A673 (cell line): ENCODE measurements around the gene ABTB1. TPM values are rescaled to one million over a fixed set of nuclear protein-coding genes. Genes with fewer than 3 reads are reported as not detected.

Experiments
- BruUV-seq: library from RNA; stranded (reverse); fragments of 400-500 nt; replicated peaks from 2 replicates; lab custom pipeline; 2021; lab: Mats Ljungman, UMichigan
- CTCF ChIA-PET: fragments of 300-600 bp; sonication (Branson Sonifier 250); formaldehyde crosslinking; loops from one replicate; lab custom pipeline; 2022; ENCODE audit warnings: antibody characterized with exemption; lab: Charles Lee
- POLR2A ChIA-PET: fragments of 300-600 bp; sonication (Branson Sonifier 250); formaldehyde crosslinking; loops from one replicate; lab custom pipeline; 2022; ENCODE audit warnings: antibody characterized with exemption; ENCODE audit not compliant: low non-redundant PET; lab: Charles Lee
- DNase-seq: peaks from one replicate; pipeline ENCODE4 v3.0.0-alpha.2; 2015; ENCODE audit warnings: low spot score
- H3K27ac ChIP-seq: fragments of 200-600 bp; sonication (generic); 2 replicates; pipeline ENCODE4 v1.5.1; 2016; ENCODE audit warnings: mixed run types, low read depth, mild to moderate bottlenecking, mixed read lengths, antibody characterized with exemption, low read length; ENCODE audit not compliant: poor library complexity, severe bottlenecking
- H3K27me3 ChIP-seq: fragments of 200-600 bp; sonication (generic); replicated peaks from 2 replicates; pipeline ENCODE4 v1.6.1; 2017; ENCODE audit warnings: mixed run types, low read depth, mild to moderate bottlenecking, mixed read lengths, antibody characterized with exemption, low read length; ENCODE audit not compliant: insufficient read depth, poor library complexity
- H3K36me3 ChIP-seq: fragments of 200-600 bp; sonication (generic); 2 replicates; pipeline ENCODE4 v1.6.1; 2016; ENCODE audit warnings: mixed run types, mild to moderate bottlenecking, mixed read lengths, antibody characterized with exemption, low read length; ENCODE audit not compliant: insufficient read depth, poor library complexity, severe bottlenecking
- H3K4me1 ChIP-seq: fragments of 200-600 bp; sonication (generic); 2 replicates; pipeline ENCODE4 v1.6.1; 2017; ENCODE audit warnings: mixed run types, mild to moderate bottlenecking, mixed read lengths, antibody characterized with exemption, low read length; ENCODE audit not compliant: insufficient read depth, poor library complexity, severe bottlenecking
- H3K4me3 ChIP-seq: fragments of 200-600 bp; sonication (generic); 2 replicates; pipeline ENCODE4 v1.5.1; 2016; ENCODE audit warnings: low read depth, mixed run types, mild to moderate bottlenecking, mixed read lengths, low read length; ENCODE audit not compliant: poor library complexity, severe bottlenecking
- H3K9me3 ChIP-seq: fragments of 200-600 bp; sonication (generic); 2 replicates; pipeline ENCODE4 v1.6.1; 2016; ENCODE audit warnings: mixed run types, low read depth, mild to moderate bottlenecking, mixed read lengths, antibody characterized with exemption, low read length; ENCODE audit not compliant: poor library complexity, severe bottlenecking
- EZH2 ChIP-seq: fragments of 200-600 bp; sonication (generic); IDR thresholded peaks from 2 replicates; pipeline ENCODE4 v1.6.1; 2017; ENCODE audit warnings: borderline replicate concordance, low read depth, mild to moderate bottlenecking, mixed read lengths, antibody characterized with exemption, low read length; ENCODE audit not compliant: poor library complexity, severe bottlenecking
- intact Hi-C: fragments of 100-400 bp; cut with micrococcal nuclease; formaldehyde crosslinking; loops from one replicate; pipeline ENCODE4 v1.10.0; 2022; ENCODE audit not compliant: unreplicated experiment
- total RNA-seq: library from RNA; stranded (reverse); gene quantifications from 2 replicates; pipeline ENCODE4 v1.2.3, GENCODE V29; 2021
- TF ChIP-seq, protein P1 (sequence below): fragments of 300-800, 200-600 bp; sonication (generic); conservative IDR thresholded peaks from 2 replicates; pipeline ENCODE4 v1.5.1; 2017; ENCODE audit warnings: low read depth, mild to moderate bottlenecking, antibody characterized with exemption, low read length, moderate library complexity, mixed read lengths

The ABTB1 gene
- total RNA-seq, 1 experiment from 2014 or later: 2.6 TPM

DNA sequence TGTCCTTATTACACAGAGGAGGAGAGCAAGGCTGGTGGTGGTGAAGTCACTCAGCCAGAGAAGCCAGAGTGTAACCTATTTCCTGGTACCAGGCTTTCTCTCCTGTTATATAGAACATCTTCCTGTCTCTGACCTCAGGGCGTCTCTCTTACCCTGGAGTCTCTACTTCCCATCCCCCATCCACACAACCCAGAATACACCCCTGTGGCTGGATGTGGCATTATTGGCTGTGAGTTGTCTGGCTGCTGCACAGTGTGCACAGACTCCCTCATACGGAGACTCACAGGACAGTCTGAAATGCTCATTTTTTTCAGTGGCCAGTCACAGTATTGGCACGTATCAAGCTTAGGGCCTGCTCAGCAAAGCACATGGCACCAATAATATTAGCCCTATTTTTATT, 35.2 kb upstream of the ABTB1 start:
- no peaks in the 10 kb centered on the region for H3K9me3 ChIP-seq
- TF ChIP-seq, protein P1, sequence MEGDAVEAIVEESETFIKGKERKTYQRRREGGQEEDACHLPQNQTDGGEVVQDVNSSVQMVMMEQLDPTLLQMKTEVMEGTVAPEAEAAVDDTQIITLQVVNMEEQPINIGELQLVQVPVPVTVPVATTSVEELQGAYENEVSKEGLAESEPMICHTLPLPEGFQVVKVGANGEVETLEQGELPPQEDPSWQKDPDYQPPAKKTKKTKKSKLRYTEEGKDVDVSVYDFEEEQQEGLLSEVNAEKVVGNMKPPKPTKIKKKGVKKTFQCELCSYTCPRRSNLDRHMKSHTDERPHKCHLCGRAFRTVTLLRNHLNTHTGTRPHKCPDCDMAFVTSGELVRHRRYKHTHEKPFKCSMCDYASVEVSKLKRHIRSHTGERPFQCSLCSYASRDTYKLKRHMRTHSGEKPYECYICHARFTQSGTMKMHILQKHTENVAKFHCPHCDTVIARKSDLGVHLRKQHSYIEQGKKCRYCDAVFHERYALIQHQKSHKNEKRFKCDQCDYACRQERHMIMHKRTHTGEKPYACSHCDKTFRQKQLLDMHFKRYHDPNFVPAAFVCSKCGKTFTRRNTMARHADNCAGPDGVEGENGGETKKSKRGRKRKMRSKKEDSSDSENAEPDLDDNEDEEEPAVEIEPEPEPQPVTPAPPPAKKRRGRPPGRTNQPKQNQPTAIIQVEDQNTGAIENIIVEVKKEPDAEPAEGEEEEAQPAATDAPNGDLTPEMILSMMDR: no peak
- no peak for TF ChIP-seq EZH2
- no peaks in the 10 kb centered on the region for H3K27me3 ChIP-seq
- ChIA-PET POLR2A (no interaction called here), CTCF (no interaction called here)
- no peak overlapping the region for H3K27ac ChIP-seq
- H3K36me3 ChIP-seq: no peaks in the 10 kb centered on the region
- intact Hi-C loops: no loop called here
- DNase-seq: no peak
- no peak overlapping the region for H3K4me3 ChIP-seq
- no peaks in the 10 kb centered on the region for H3K4me1 ChIP-seq
- no TSS peak for BruUV-seq

DNA sequence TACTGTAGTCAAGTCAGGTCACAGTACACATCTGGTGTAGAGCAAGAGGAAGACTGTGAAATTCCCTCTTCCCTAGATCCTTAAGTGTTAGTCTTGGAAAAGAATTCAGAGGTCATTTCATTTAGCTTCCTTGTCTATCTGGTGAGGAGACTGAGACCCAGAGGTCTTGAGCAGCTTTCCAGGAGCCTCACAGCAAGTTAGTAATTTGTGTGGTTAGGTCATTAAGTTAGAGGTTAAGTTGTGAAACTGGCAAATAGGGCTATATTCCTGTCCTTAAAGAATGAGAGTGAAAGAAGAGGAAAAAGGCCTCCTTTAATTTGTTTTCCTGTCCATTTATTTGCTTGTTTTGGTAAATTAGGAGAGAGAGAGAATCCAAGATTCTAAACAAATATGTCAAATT, 34.8 kb upstream of the ABTB1 start:
- TF ChIP-seq EZH2: no peak
- TF ChIP-seq, protein P1: no peak
- intact Hi-C loops: no loop called here
- DNase-seq: no peak
- H3K9me3 ChIP-seq: no peaks in the 10 kb centered on the region
- H3K36me3 ChIP-seq: no peaks in the 10 kb centered on the region
- ChIA-PET POLR2A (no interaction called here), CTCF (interaction anchor here (0.7 kb wide), 1 partner anchor 980 kb away, joined by 3 read pairs; no protein-coding TSS in a partner anchor)
- no peak overlapping the region for H3K4me3 ChIP-seq
- BruUV-seq: no TSS peak
- H3K27me3 ChIP-seq: no peaks in the 10 kb centered on the region
- no peak overlapping the region for H3K27ac ChIP-seq
- H3K4me1 ChIP-seq: no peaks in the 10 kb centered on the region

DNA sequence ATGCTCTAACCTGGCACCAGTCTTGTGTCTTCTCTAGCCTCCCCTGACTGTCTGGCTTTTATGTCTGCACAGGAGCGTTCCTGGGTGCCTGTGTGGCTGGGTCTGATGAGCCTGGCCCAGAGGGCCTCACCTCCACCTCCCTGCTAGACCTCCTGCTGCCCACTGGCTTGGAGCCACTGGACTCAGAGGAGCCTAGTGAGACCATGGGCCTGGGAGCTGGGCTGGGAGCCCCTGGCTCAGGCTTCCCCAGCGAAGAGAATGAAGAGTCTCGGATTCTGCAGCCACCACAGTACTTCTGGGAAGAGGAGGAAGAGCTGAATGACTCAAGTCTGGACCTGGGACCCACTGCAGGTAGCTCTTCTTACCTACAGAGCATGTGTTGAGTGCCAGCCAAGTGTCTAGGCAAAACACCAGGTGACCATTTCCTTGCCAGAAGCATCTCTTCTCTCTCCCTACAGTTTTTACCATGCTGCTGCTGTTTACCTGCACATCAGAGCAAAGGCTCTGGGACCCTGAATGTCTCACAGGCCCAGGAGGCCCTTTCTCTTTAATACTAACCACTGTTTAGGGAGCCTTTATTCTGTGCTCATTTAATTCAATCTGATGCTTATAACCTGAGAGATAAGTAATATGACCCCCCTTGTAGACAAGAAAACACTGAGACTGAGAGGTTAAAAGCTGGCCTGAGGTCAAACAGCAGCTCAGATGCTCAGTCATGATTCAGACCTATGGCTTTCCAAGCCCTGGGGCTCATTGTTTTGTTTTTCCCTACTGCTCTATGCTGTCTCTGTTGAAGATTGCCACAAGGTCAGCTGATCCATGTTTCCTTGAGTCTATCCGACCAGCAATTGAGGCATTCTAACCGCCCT, 33.3 kb upstream of the ABTB1 start:
- CTCF ChIA-PET: no interaction called here
- no peaks in the 10 kb centered on the region for H3K36me3 ChIP-seq
- no TSS peak for BruUV-seq
- H3K4me1 ChIP-seq: no peaks in the 10 kb centered on the region
- no peak overlapping the region for H3K27ac ChIP-seq
- no peak overlapping the region for H3K4me3 ChIP-seq
- H3K9me3 ChIP-seq: no peaks in the 10 kb centered on the region
- intact Hi-C loops: no loop called here
- DNase-seq: no peak
- no peak for TF ChIP-seq EZH2
- TF ChIP-seq, protein P1: no peak
- POLR2A ChIA-PET: no interaction called here
- H3K27me3 ChIP-seq: no peaks in the 10 kb centered on the region
